ENCODE measurements around the gene NMRK1. TPM values are rescaled to one million over a fixed set of nuclear protein-coding genes. Genes with fewer than 3 reads are reported as not detected.

The NMRK1 gene
- total RNA-seq (2022; extraction: Qiagen RNA extraction): 4.2 to 5.6 TPM (median 5.2 TPM) in 5 replicates

DNA sequence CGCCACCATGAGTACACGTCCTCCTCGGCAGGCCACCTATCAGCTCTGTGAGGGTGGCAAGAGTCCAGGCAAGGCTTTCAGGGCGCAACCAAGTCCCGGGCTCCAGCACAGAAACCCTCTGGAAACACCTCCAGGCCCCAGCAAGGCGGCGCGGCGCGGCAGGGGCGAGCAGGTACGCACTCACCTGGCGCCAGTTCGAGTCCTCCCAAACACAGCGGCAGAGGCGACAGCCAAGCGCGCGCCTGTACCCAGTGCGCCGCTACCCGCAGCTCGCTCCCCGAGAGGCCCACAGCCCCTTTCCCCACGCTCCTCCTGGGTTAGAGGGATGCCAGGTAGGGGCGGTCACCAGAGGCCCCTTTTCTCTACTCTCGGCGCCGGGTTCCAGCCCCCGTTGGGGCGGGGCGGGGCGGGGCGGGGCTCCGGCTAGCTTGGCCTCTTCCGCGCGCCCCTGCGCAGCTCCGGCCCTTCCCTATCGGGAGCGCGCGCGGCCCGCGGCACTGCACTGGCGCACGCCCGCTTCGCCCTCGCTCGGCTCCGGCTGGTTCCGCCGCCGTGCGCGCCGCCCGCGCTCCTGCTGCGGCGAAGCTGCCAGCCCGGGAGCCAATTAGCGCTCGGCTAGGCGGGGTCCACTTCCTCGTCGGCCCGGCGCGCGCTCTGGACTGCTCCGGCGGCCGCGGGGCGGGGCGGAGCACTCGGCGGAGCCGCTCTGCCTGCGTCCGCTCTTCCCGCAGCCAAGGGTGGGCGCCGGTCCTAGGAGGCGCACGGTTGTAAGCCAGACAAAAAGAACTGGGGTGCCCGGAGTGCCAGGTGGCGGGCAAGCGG lies at the start of gene NMRK1, which contains the start of gene OSTF1:
Gene NMRK1 (minus strand): TSS at position 332 of the 822 bp plus-strand sequence. CDS start 5,040 bp downstream, outside the sequence.
Gene OSTF1 (plus strand): TSS at position 691 of the 822 bp plus-strand sequence. CDS start 179 bp downstream, outside the sequence.

Other genes with a start within 250 kb of the NMRK1 start
- gene TRPM6, start 200.2 kb downstream of the NMRK1 start, total RNA-seq (2022; extraction: Qiagen RNA extraction): 2.1 to 3.0 TPM (median 2.4 TPM) in 5 replicates
- 7.8 to 12.4 TPM (median 11.5 TPM) in 5 replicates for gene C9orf40, start 135.2 kb downstream of the NMRK1 start, total RNA-seq (2022; extraction: Qiagen RNA extraction)
- gene CARNMT1, start 59.9 kb downstream of the NMRK1 start, total RNA-seq (2022; extraction: Qiagen RNA extraction): 10.3 to 16.9 TPM (median 15.8 TPM) in 5 replicates
- 14.2 to 18.0 TPM (median 15.7 TPM) in 5 replicates for gene OSTF1, start 359 bp upstream of the NMRK1 start, total RNA-seq (2022; extraction: Qiagen RNA extraction)

Measured in A549 treated with dexamethasone at 1 μM for 4 hours (cell line).